ENCODE results near the gene BTG1.

- no peak for TF ChIP-seq CTCF (conservative IDR thresholded peaks at IDR 0.05)
- TF ChIP-seq EZH2 (IDR thresholded peaks at IDR 0.05; ENCODE audit: low read depth), result no peak
Measured at GRCh38 chr12:92185052-92185451, 39.4 kb upstream of the BTG1 start.

All from PC-9 (cell line).